Mesothelial cell of epicardium (in vitro differentiated cells): ENCODE measurements around the gene ACTL6B. TPM values are rescaled to one million over a fixed set of nuclear protein-coding genes. Genes with fewer than 3 reads are reported as not detected.

ENCODE experiments used
- DNase-seq, 2 experiments: peaks; one replicate each; pipeline ENCODE4 v3.0.0; 2021; ENCODE audit warnings: low spot score in 2 of 2; ENCODE audit not compliant: unreplicated experiment in 2 of 2
- H3K27ac Mint-ChIP-seq: 2 replicates; pipeline ENCODE4 v1.8.0; 2021; ENCODE audit warnings: mixed read lengths
- H3K27me3 Mint-ChIP-seq: 2 replicates; pipeline ENCODE4 v1.8.0; 2021; ENCODE audit warnings: low read depth, mixed read lengths
- H3K36me3 Mint-ChIP-seq: 2 replicates; pipeline ENCODE4 v1.8.0; 2021; ENCODE audit warnings: mixed read lengths
- H3K4me1 Mint-ChIP-seq: 2 replicates; pipeline ENCODE4 v1.8.0; 2021; ENCODE audit warnings: mixed read lengths
- H3K4me3 Mint-ChIP-seq: 2 replicates; pipeline ENCODE4 v1.8.0; 2021; ENCODE audit warnings: mild to moderate bottlenecking, moderate library complexity, mixed read lengths
- H3K9me3 Mint-ChIP-seq: 2 replicates; pipeline ENCODE4 v1.8.0; 2021; ENCODE audit warnings: mixed read lengths
- total RNA-seq: library from RNA; stranded (reverse); gene quantifications from 3 replicates; pipeline ENCODE4 v1.2.1, GENCODE V29; 2021
- TF ChIP-seq, protein P1 (sequence below): fragments of 200-600 bp; sonication (generic); IDR thresholded peaks from one replicate; pipeline ENCODE4 v1.5.0; 2021; ENCODE audit warnings: antibody characterized with exemption; ENCODE audit not compliant: unreplicated experiment

ACTL6B gene
- total RNA-seq, 1 donor from 2014 or later = not detected

DNA sequence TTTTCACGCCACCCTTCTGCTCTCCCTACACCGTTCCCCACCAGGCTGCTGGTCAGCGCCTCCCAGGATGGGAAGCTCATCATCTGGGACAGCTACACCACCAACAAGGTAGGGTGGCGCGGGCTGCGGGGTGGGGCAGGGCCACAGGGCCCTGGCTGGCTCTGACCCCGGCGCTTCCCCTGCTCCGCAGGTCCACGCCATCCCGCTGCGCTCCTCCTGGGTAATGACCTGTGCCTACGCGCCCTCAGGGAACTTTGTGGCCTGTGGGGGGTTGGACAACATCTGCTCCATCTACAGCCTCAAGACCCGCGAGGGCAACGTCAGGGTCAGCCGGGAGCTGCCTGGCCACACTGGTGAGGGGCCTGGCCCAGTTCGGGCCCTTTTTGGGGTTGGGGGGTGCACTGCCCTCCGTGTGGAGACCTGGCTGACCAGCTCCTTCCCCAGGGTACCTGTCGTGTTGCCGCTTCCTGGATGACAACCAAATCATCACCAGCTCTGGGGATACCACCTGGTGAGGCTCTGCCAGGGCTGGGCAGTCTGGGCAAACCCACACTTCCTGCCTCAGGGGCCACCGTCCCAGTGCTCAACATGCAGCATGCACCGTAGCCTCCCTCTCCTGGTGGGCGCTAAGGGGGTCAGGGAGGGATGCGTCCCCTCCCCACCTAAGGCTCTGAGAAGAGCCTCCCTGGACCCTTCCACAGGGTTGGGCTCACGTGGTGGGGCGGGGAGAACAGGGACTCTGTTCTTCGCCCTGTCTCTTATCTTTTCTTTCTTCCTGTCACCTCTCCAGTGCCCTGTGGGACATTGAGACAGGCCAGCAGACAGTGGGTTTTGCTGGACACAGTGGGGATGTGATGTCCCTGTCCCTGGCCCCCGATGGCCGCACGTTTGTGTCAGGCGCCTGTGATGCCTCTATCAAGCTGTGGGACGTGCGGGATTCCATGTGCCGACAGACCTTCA is 21.3 kb upstream of the ACTL6B start:
- TF ChIP-seq, protein P1, sequence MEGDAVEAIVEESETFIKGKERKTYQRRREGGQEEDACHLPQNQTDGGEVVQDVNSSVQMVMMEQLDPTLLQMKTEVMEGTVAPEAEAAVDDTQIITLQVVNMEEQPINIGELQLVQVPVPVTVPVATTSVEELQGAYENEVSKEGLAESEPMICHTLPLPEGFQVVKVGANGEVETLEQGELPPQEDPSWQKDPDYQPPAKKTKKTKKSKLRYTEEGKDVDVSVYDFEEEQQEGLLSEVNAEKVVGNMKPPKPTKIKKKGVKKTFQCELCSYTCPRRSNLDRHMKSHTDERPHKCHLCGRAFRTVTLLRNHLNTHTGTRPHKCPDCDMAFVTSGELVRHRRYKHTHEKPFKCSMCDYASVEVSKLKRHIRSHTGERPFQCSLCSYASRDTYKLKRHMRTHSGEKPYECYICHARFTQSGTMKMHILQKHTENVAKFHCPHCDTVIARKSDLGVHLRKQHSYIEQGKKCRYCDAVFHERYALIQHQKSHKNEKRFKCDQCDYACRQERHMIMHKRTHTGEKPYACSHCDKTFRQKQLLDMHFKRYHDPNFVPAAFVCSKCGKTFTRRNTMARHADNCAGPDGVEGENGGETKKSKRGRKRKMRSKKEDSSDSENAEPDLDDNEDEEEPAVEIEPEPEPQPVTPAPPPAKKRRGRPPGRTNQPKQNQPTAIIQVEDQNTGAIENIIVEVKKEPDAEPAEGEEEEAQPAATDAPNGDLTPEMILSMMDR = no peak
- peaks cover 22% of the 10 kb centered on the region for H3K4me1 Mint-ChIP-seq
- no peaks in the 10 kb centered on the region for H3K27me3 Mint-ChIP-seq
- DNase-seq = no peak
- peak overlapping the region; percentile 86 for H3K27ac Mint-ChIP-seq
- H3K36me3 Mint-ChIP-seq = peaks cover 9% of the 10 kb centered on the region
- H3K4me3 Mint-ChIP-seq = peak overlapping the region; percentile 30
- H3K9me3 Mint-ChIP-seq = no peaks in the 10 kb centered on the region

- TF ChIP-seq, protein P1 = no peak
- Mint-ChIP-seq H3K27ac (peak overlapping the region; percentile 91), H3K9me3 (no peaks in the 10 kb centered on the region), H3K27me3 (peaks cover 2% of the 10 kb centered on the region), H3K4me1 (peaks cover 22% of the 10 kb centered on the region), H3K36me3 (peaks cover 9% of the 10 kb centered on the region), H3K4me3 (peak overlapping the region; percentile 68)
- DNase-seq = no peak
Observed at GRCh38 chr7:100676501-100677306, 20.5 kb upstream of the ACTL6B start.

- H3K9me3 Mint-ChIP-seq = no peaks in the 10 kb centered on the region
- H3K4me1 Mint-ChIP-seq = peaks cover 22% of the 10 kb centered on the region
- TF ChIP-seq, protein P1 = no peak
- H3K27me3 Mint-ChIP-seq = peaks cover 6% of the 10 kb centered on the region
- peaks cover 9% of the 10 kb centered on the region for H3K36me3 Mint-ChIP-seq
- H3K27ac Mint-ChIP-seq = peak overlapping the region; percentile 91
- H3K4me3 Mint-ChIP-seq = peak overlapping the region; percentile 75
- peak; percentile 59 to 76 for DNase-seq
Observed at GRCh38 chr7:100675581-100676350, 19.5 kb upstream of the ACTL6B start.

GRCh38 chr7:100675105-100675451 is 18.8 kb upstream of the ACTL6B start:
- H3K4me3 Mint-ChIP-seq = peak overlapping the region; percentile 95
- H3K27ac Mint-ChIP-seq = no peak overlapping the region
- H3K4me1 Mint-ChIP-seq = peaks cover 20% of the 10 kb centered on the region
- peaks cover 9% of the 10 kb centered on the region for H3K36me3 Mint-ChIP-seq
- no peaks in the 10 kb centered on the region for H3K9me3 Mint-ChIP-seq
- TF ChIP-seq, protein P1 = no peak
- DNase-seq = peak in 1 of 2 experiments; percentile 60
- H3K27me3 Mint-ChIP-seq = peaks cover 9% of the 10 kb centered on the region

DNA sequence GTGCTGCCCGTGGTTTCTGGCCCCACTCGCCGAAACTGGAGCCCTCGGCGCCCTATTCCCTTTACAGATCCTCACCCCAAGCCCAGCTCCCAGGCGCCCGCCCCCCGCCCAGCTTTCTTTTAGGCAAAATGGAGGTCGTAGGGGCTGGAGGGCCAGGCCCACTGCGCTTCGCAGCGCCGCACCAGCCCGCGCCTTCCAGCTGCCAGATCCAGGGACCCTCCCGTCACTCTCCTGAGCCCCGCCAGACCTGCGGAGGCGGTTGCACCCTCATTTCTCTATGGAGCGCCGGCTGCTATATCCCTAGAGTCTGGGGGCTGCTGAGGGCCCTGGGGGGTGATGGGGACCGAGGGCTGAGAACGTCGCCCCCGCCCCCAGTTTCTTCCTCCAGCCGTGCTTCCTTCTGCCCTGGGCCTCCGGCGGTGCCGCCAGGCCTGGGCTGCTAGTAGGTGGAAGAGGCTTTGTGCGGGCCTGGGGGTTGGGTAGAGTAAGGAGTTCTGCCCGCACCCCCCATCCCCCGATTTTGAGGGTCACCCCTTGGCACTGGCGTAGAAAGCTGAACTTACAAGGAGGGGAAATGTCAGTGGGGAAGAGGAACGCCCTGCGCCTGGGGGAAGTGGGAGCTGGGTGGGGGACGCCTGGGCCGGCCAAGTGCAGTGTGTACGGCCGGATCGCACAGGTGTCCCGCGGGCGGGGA is 18.3 kb upstream of the ACTL6B start:
- Mint-ChIP-seq H3K9me3 (no peaks in the 10 kb centered on the region), H3K4me3 (peak overlapping the region; percentile 95), H3K36me3 (peaks cover 9% of the 10 kb centered on the region), H3K27ac (peak overlapping the region; percentile 97), H3K4me1 (peaks cover 20% of the 10 kb centered on the region), H3K27me3 (peaks cover 13% of the 10 kb centered on the region)
- peak in 1 of 2 experiments; percentile 54 for DNase-seq
- TF ChIP-seq, protein P1 = no peak
